K562 (cell line): ENCODE results near the gene MBOAT1. TPM values are rescaled to one million over a fixed set of nuclear protein-coding genes. Genes with fewer than 3 reads are reported as not detected.

ENCODE experiments used
- CTBP1 ChIP-seq: fragments of 450-650 bp; IDR thresholded peaks from 2 replicates; pipeline ENCODE4 v1.6.1; 2016; ENCODE audit warnings: borderline replicate concordance
- FOXA3 ChIP-seq, 2 experiments: fragments of 450-650 bp in 1 of 2; sonication (generic) in 1 of 2; formaldehyde crosslinking; IDR thresholded peaks in 1 of 2; conservative IDR thresholded peaks in 1 of 2; 2 replicates each; pipeline versions ENCODE4 v1.4.0 to v1.8.0; 2020 to 2022; ENCODE audit warnings: mild to moderate bottlenecking in 2 of 2, missing genetic modification reagents in 1 of 2
- FOXP4 ChIP-seq: sonication (generic); formaldehyde crosslinking; IDR thresholded peaks from 2 replicates; pipeline ENCODE4 v1.8.0; 2022; ENCODE audit warnings: mild to moderate bottlenecking, missing genetic modification reagents, borderline replicate concordance
- HMGXB4 ChIP-seq: sonication (generic); formaldehyde crosslinking; IDR thresholded peaks from 2 replicates; pipeline ENCODE4 v1.8.1; 2023; ENCODE audit warnings: mild to moderate bottlenecking, missing genetic modification reagents
- KDM2B ChIP-seq: fragments of 250-450 bp; sonication (Bioruptor Pico); IDR thresholded peaks from 2 replicates; pipeline ENCODE4 v1.8.0; 2021; ENCODE audit warnings: mild to moderate bottlenecking, moderate library complexity
- NCOA1 ChIP-seq: fragments of 450-650 bp; IDR thresholded peaks from 2 replicates; pipeline ENCODE4 v1.6.1; 2016; ENCODE audit warnings: low read depth
- NUFIP1 ChIP-seq: fragments of 450-650 bp; IDR thresholded peaks from 2 replicates; pipeline ENCODE4 v1.6.1; 2018; ENCODE audit not compliant: partially characterized antibody
- SNAPC5 ChIP-seq: fragments of 250-450 bp; sonication (Bioruptor Pico); IDR thresholded peaks from 2 replicates; pipeline ENCODE4 v1.8.0; 2021; ENCODE audit warnings: moderate library complexity, mild to moderate bottlenecking, inconsistent platforms
- TAF1 ChIP-seq: IDR thresholded peaks from 2 replicates; pipeline ENCODE4 v1.6.1; 2011; ENCODE audit warnings: mild to moderate bottlenecking, low read length, moderate library complexity; ENCODE audit not compliant: insufficient read depth, control insufficient read depth, severe bottlenecking; ENCODE audit errors: extremely low read depth
- TAF15 ChIP-seq: fragments of 200-400 bp; formaldehyde crosslinking; IDR thresholded peaks from 2 replicates; pipeline ENCODE4 v1.6.1; 2017; ENCODE audit warnings: mild to moderate bottlenecking, low read depth, low read length, moderate library complexity
- TFAP4 ChIP-seq: sonication (generic); formaldehyde crosslinking; IDR thresholded peaks from 2 replicates; pipeline ENCODE4 v1.8.0; 2022; ENCODE audit warnings: missing genetic modification reagents, mild to moderate bottlenecking, moderate library complexity, borderline replicate concordance
- TSC22D4 ChIP-seq: fragments of 450-650 bp; IDR thresholded peaks from 2 replicates; pipeline ENCODE4 v1.6.1; 2016; ENCODE audit warnings: missing genetic modification characterization, missing biosample characterization, control low read depth
- ZBTB1 ChIP-seq: sonication (generic); formaldehyde crosslinking; IDR thresholded peaks from 2 replicates; pipeline ENCODE4 v1.8.1; 2023; ENCODE audit warnings: missing genetic modification reagents, low read depth, mild to moderate bottlenecking, borderline replicate concordance
- ZBTB12 ChIP-seq: fragments of 250-450 bp; sonication (Bioruptor Pico); IDR thresholded peaks from 2 replicates; pipeline ENCODE4 v1.4.0; 2020
- ZNF778 ChIP-seq: fragments of 450-650 bp; formaldehyde crosslinking; IDR thresholded peaks from 2 replicates; pipeline ENCODE4 v1.4.0; 2020; ENCODE audit warnings: mild to moderate bottlenecking, moderate library complexity
- ZNF830 ChIP-seq: fragments of 250-450 bp; sonication (Bioruptor Pico); IDR thresholded peaks from 2 replicates; pipeline ENCODE4 v1.5.0; 2021; ENCODE audit warnings: mild to moderate bottlenecking
- polyA plus RNA-seq, 8 experiments: library from polyadenylated mRNA; depleted of rRNA in 4 of 8; stranded (reverse) in 5 of 8; unstranded in 3 of 8; fragments of >200 nt; fragmentation: Nextera tagmentation in 2 of 8; fragmentation: Illumina TruSeq in 1 of 8; extraction: Ambion mirVana in 2 of 8; extraction: Trizol in 1 of 8; gene quantifications; 2 replicates each; pipeline versions ENCODE4 v1.2.1 to v1.2.3, GENCODE V29; 2011 to 2014; ENCODE audit warnings: inconsistent platforms in 1 of 8, missing spikeins in 1 of 8
- total RNA-seq, 7 experiments: library from RNA; depleted of rRNA in 6 of 7; stranded (reverse); fragments of >200 nt in 6 of 7; fragmentation: Illumina TruSeq in 2 of 7; extraction: Trizol in 2 of 7; gene quantifications; 2 replicates each; pipeline versions ENCODE4 v1.2.1 to v1.2.3, GENCODE V29; 2011 to 2021; ENCODE audit warnings: low replicate concordance in 1 of 7

Gene MBOAT1
- total and polyA plus RNA-seq, 9 of the 15 experiments (the other 6 are each of a cell fraction or from before 2014, with no cell fraction given) = 0.13 to 16.5 (median 10.3) TPM

GRCh38 chr6:20173833-20174792, 38.2 kb downstream of the MBOAT1 start (continued):
- TF ChIP-seq TAF15 = no peak
- TF ChIP-seq TAF1 = no peak
- TF ChIP-seq ZNF778 (CRISPR knock-in tag) = no peak
- no peak for TF ChIP-seq TFAP4
- TF ChIP-seq HMGXB4 (CRISPR knock-in tag) = no peak
- no peak for TF ChIP-seq NCOA1
- no peak for TF ChIP-seq ZNF830
- TF ChIP-seq SNAPC5 (CRISPR knock-in tag) = no peak
- peak in 1 of 2 experiments; percentile 85; a peak in 2 of 4 replicates for TF ChIP-seq FOXA3 (CRISPR knock-in tag; conservative IDR thresholded peaks at IDR 0.05 in 1 of 2, IDR thresholded peaks at IDR 0.05 in 1 of 2)
- no peak for TF ChIP-seq ZBTB12 (CRISPR knock-in tag)
- no peak for TF ChIP-seq FOXP4 (CRISPR knock-in tag)
- no peak for TF ChIP-seq KDM2B (CRISPR knock-in tag)
- TF ChIP-seq NUFIP1 = no peak
- TF ChIP-seq CTBP1 = peak; percentile 41; the same call in 1 of the 2 replicates
- TF ChIP-seq TSC22D4 (tag) = no peak
- TF ChIP-seq ZBTB1 = no peak
